H1 (cell line): ENCODE data around the gene AP2A2. TPM values are rescaled to one million over a fixed set of nuclear protein-coding genes. Genes with fewer than 3 reads are reported as not detected.

ENCODE experiments used
- CTCF ChIA-PET: fragments of 300-600 bp; sonication (Branson Sonifier 250); formaldehyde crosslinking; loops from one replicate; lab custom pipeline; 2021; ENCODE audit not compliant: partially characterized antibody; lab: Charles Lee
- POLR2A ChIA-PET: fragments of 300-600 bp; sonication (Branson Sonifier 250); formaldehyde crosslinking; loops from one replicate; lab custom pipeline; 2021; ENCODE audit warnings: inconsistent platforms; ENCODE audit not compliant: partially characterized antibody; lab: Charles Lee
- DNase-seq, 2 experiments: peaks; one replicate each; pipeline versions ENCODE4 v3.0.0 to v3.0.0-alpha.2; 2010 to 2022; ENCODE audit warnings: low spot score in 2 of 2, low read depth in 1 of 2, mixed read lengths in 1 of 2
- FAIRE-seq: peaks from 2 replicates; lab custom pipeline; 2011; peaks lifted over from hg19 to GRCh38; lab: Jason Lieb, UNC
- H2AFZ ChIP-seq: 2 replicates; pipeline ENCODE4 v1.8.1; 2012; ENCODE audit warnings: low read length, inconsistent platforms
- H2AK5ac ChIP-seq: 2 replicates; pipeline ENCODE4 v1.6.1; 2013; ENCODE audit warnings: low read depth, low read length
- H2BK120ac ChIP-seq: replicated peaks from 2 replicates; pipeline ENCODE3; 2013; ENCODE audit warnings: low read depth, low read length, inconsistent platforms
- H2BK12ac ChIP-seq: 2 replicates; pipeline ENCODE4 v1.6.1; 2013; ENCODE audit warnings: low read depth, low read length
- H2BK15ac ChIP-seq: 2 replicates; pipeline ENCODE4 v1.6.1; 2013; ENCODE audit warnings: low read length
- H2BK20ac ChIP-seq: 2 replicates; pipeline ENCODE4 v1.6.1; 2013; ENCODE audit warnings: low read length
- H2BK5ac ChIP-seq: 2 replicates; pipeline ENCODE4 v1.6.1; 2013; ENCODE audit warnings: low read depth, low read length
- H3K14ac ChIP-seq: 2 replicates; pipeline ENCODE4 v1.6.1; 2013; ENCODE audit warnings: inconsistent platforms; ENCODE audit not compliant: insufficient read length
- H3K18ac ChIP-seq: 2 replicates; pipeline ENCODE4 v1.6.1; 2013; ENCODE audit warnings: low read length; ENCODE audit errors: extremely low read depth
- H3K23ac ChIP-seq: 2 replicates; pipeline ENCODE4 v1.6.1; 2013; ENCODE audit warnings: inconsistent platforms; ENCODE audit not compliant: insufficient read length
- H3K23me2 ChIP-seq: 2 replicates; pipeline ENCODE4 v1.6.1; 2013; ENCODE audit warnings: low read depth, low read length
- H3K27ac ChIP-seq: 2 replicates; pipeline ENCODE4 v1.6.1; 2011; ENCODE audit warnings: low read depth, low read length, inconsistent platforms
- H3K27me3 ChIP-seq, 4 experiments: replicated peaks in 1 of 4; 1 replicate in 1 of 4; 2 replicates in 3 of 4; pipeline versions ENCODE4 v1.6.1 to v1.8.1; 2011 to 2013; ENCODE audit warnings: low read length in 3 of 4, mild to moderate bottlenecking in 3 of 4, inconsistent platforms in 2 of 4, mixed read lengths in 2 of 4, moderate library complexity in 1 of 4; ENCODE audit not compliant: control insufficient read depth in 3 of 4, insufficient read depth in 3 of 4; ENCODE audit errors: extremely low read depth in 1 of 4
- H3K36me3 ChIP-seq, 4 experiments: 2 replicates each; pipeline versions ENCODE4 v1.6.1 to v1.8.1; 2011 to 2013; ENCODE audit warnings: mild to moderate bottlenecking in 4 of 4, low read length in 3 of 4, moderate library complexity in 2 of 4, control low read depth in 1 of 4, inconsistent platforms in 1 of 4; ENCODE audit not compliant: insufficient read depth in 4 of 4, control insufficient read depth in 2 of 4
- H3K4ac ChIP-seq: replicated peaks from 2 replicates; pipeline ENCODE3; 2013; ENCODE audit warnings: low read length, low read depth, mixed read lengths, inconsistent platforms; ENCODE audit not compliant: insufficient read length
- H3K4me1 ChIP-seq, 4 experiments: replicated peaks in 1 of 4; 1 replicate in 1 of 4; 2 replicates in 3 of 4; pipeline versions ENCODE4 v1.6.1 to v1.8.1; 2011 to 2013; ENCODE audit warnings: low read length in 3 of 4, inconsistent platforms in 2 of 4, mixed read lengths in 1 of 4; ENCODE audit not compliant: insufficient read depth in 4 of 4, control insufficient read depth in 3 of 4
- H3K4me2 ChIP-seq, 2 experiments: 2 replicates each; pipeline versions ENCODE4 v1.6.1 to v1.8.1; 2011 to 2013; ENCODE audit warnings: low read depth in 2 of 2, low read length in 2 of 2, control low read depth in 1 of 2, inconsistent platforms in 1 of 2, mild to moderate bottlenecking in 1 of 2; ENCODE audit not compliant: insufficient read depth in 1 of 2
- H3K4me3 ChIP-seq, 4 experiments: fragments of 200-600, 300-600 bp in 1 of 4; sonication (generic), shearing (Covaris generic), sonication (Bioruptor Twin) in 1 of 4; 2 replicates each; pipeline versions ENCODE4 v1.5.1 to v1.8.1; 2011 to 2016; ENCODE audit warnings: low read length in 4 of 4, low read depth in 3 of 4, control low read depth in 2 of 4, inconsistent platforms in 2 of 4, mild to moderate bottlenecking in 2 of 4, mixed read lengths in 1 of 4, moderate library complexity in 1 of 4; ENCODE audit not compliant: insufficient read depth in 2 of 4; ENCODE audit errors: extremely low read depth in 1 of 4
- H3K56ac ChIP-seq: replicated peaks from 2 replicates; pipeline ENCODE3; 2013; ENCODE audit warnings: low read depth, mild to moderate bottlenecking, mixed read lengths, low read length, inconsistent platforms; ENCODE audit not compliant: insufficient read length
- H3K79me1 ChIP-seq: 2 replicates; pipeline ENCODE4 v1.6.1; 2013; ENCODE audit warnings: low read depth, low read length, control low read depth
- H3K79me2 ChIP-seq, 2 experiments: 2 replicates each; pipeline versions ENCODE4 v1.6.1 to v1.8.1; 2012 to 2013; ENCODE audit warnings: low read length in 2 of 2, mild to moderate bottlenecking in 2 of 2, inconsistent platforms in 1 of 2; ENCODE audit not compliant: insufficient read depth in 2 of 2, control insufficient read depth in 1 of 2
- H3K9ac ChIP-seq, 4 experiments: replicated peaks in 1 of 4; 1 replicate in 1 of 4; 2 replicates in 3 of 4; pipeline versions ENCODE4 v1.6.1 to v1.8.1; 2011 to 2013; ENCODE audit warnings: low read depth in 3 of 4, low read length in 3 of 4, control low read depth in 2 of 4, mild to moderate bottlenecking in 2 of 4, moderate library complexity in 2 of 4, inconsistent platforms in 1 of 4; ENCODE audit errors: extremely low read depth in 1 of 4
- H3K9me3 ChIP-seq, 2 experiments: 2 replicates each; pipeline versions ENCODE4 v1.6.1 to v1.8.1; 2012 to 2013; ENCODE audit warnings: mild to moderate bottlenecking in 2 of 2, moderate library complexity in 2 of 2, control low read depth in 1 of 2, inconsistent platforms in 1 of 2, low read depth in 1 of 2, low read length in 1 of 2, mixed read lengths in 1 of 2; ENCODE audit not compliant: insufficient read depth in 2 of 2
- H4K20me1 ChIP-seq, 2 experiments: replicated peaks in 1 of 2; 2 replicates each; pipeline versions ENCODE3 to v1.8.1; 2011 to 2013; ENCODE audit warnings: inconsistent platforms in 2 of 2, low read length in 2 of 2, mild to moderate bottlenecking in 1 of 2; ENCODE audit not compliant: insufficient read depth in 2 of 2, control insufficient read depth in 1 of 2
- H4K5ac ChIP-seq: 2 replicates; pipeline ENCODE4 v1.6.1; 2013; ENCODE audit warnings: low read length, low read depth, mixed read lengths, inconsistent platforms; ENCODE audit not compliant: insufficient read length
- H4K8ac ChIP-seq: 2 replicates; pipeline ENCODE4 v1.8.0; 2013; ENCODE audit warnings: mild to moderate bottlenecking, moderate library complexity, low read length, inconsistent platforms; ENCODE audit not compliant: insufficient read depth; ENCODE audit errors: extremely low read depth
- H4K91ac ChIP-seq: replicated peaks from 2 replicates; pipeline ENCODE3; 2013; ENCODE audit warnings: low read length, mixed read lengths, inconsistent platforms; ENCODE audit not compliant: insufficient read length
- BACH1 ChIP-seq: IDR thresholded peaks from 2 replicates; pipeline ENCODE4 v1.6.1; 2012; ENCODE audit warnings: low read length, improper control_type of control experiment
- CBX8 ChIP-seq: fragments of 300-800, 300-1000 bp; sonication (generic); IDR thresholded peaks from 2 replicates; pipeline ENCODE4 v1.7.1; 2016; ENCODE audit warnings: low read depth, low read length, borderline replicate concordance
- JUN ChIP-seq: IDR thresholded peaks from 2 replicates; pipeline ENCODE4 v1.6.1; 2011; ENCODE audit warnings: low read depth, mild to moderate bottlenecking, improper control_type of control experiment, low read length
- KDM1A ChIP-seq: fragments of 200-600, 300-600 bp; sonication (generic); IDR thresholded peaks from 2 replicates; pipeline ENCODE4 v1.7.1; 2016; ENCODE audit warnings: mild to moderate bottlenecking, low read length, borderline replicate concordance
- RFX5 ChIP-seq: IDR thresholded peaks from 2 replicates; pipeline ENCODE4 v1.6.1; 2011; ENCODE audit warnings: low read depth, low read length, improper control_type of control experiment, borderline replicate concordance
- TAF1 ChIP-seq: IDR thresholded peaks from 2 replicates; pipeline ENCODE4 v1.6.1; 2011; ENCODE audit warnings: mild to moderate bottlenecking, low read depth, low read length
- YY1 ChIP-seq: IDR thresholded peaks from 2 replicates; pipeline ENCODE4 v1.6.1; 2011; ENCODE audit warnings: low read depth, mild to moderate bottlenecking, low read length
- WGBS, 2 experiments: shearing (Covaris generic) in 1 of 2; methylation state at CpG; one replicate each; pipeline versions ENCODE4 v1.1.6 to v1.1.7; 2013 to 2015; ENCODE audit warnings: low lambda C conversion rate in 2 of 2, mixed read lengths in 2 of 2, inconsistent platforms in 1 of 2, low coverage in 1 of 2, missing lambda C conversion rate in 1 of 2; ENCODE audit not compliant: insufficient replicate concordance in 2 of 2, insufficient coverage in 1 of 2, insufficient read length in 1 of 2; ENCODE audit errors: extremely low coverage in 1 of 2, missing lambda C conversion rate in 1 of 2; 5-methylcytosine and 5-hydroxymethylcytosine counted together
- polyA plus RNA-seq, 7 experiments: library from polyadenylated mRNA; depleted of rRNA in 3 of 7; stranded (reverse) in 5 of 7; unstranded in 2 of 7; fragments of >200 nt in 5 of 7; fragments of 200-250 nt in 2 of 7; gene quantifications; 1 replicate in 5 of 7; 2 replicates in 1 of 7; 4 replicates in 1 of 7; pipeline versions ENCODE4 v1.2.1 to v1.2.3, GENCODE V29; 2011 to 2013; ENCODE audit warnings: missing spikeins in 2 of 7, mixed read lengths in 2 of 7
- total RNA-seq: library from RNA; stranded (reverse); fragmentation: NEBNext Ultra II Directional; extraction: Animal tissue kit (Norgen Biotek cat#: 25700); gene quantifications from 2 replicates; pipeline ENCODE4 v1.2.1, GENCODE V29; 2021

The AP2A2 gene
- total and polyA plus RNA-seq, 2 of the 8 experiments (the other 6 are each of a cell fraction or from before 2014, with no cell fraction given), result 50.0 to 65.0 TPM

- Histone ChIP-seq H4K91ac (no peak overlapping the region), H2BK20ac (no peak overlapping the region), H3K14ac (no peak overlapping the region), H3K27ac (no peak overlapping the region), H2BK15ac (no peak overlapping the region), H3K4me3 (no peak overlapping the region), H2AFZ (no peak overlapping the region), H3K79me2 (peaks cover 2 to 61% of the 10 kb centered on the region in 2 experiments; a peak in 3 of 4 replicates), H3K18ac (no peak overlapping the region), H2AK5ac (no peak overlapping the region), H3K4me1 (peaks cover 0 to 17% (median 7%) of the 10 kb centered on the region in 4 experiments; a peak in 4 of 7 replicates), H4K8ac (no peak overlapping the region), H2BK120ac (no peak overlapping the region), H3K9me3 (no peaks in the 10 kb centered on the region), H3K56ac (no peak overlapping the region), H3K23ac (no peak overlapping the region), H3K23me2 (peaks cover 2% of the 10 kb centered on the region; the same call in 1 of the 2 replicates), H3K27me3 (no peaks in the 10 kb centered on the region), H2BK5ac (no peak overlapping the region), H3K4ac (no peak overlapping the region), H3K36me3 (no peaks in the 10 kb centered on the region), H2BK12ac (no peak overlapping the region), H3K79me1 (peaks cover 21% of the 10 kb centered on the region), H3K4me2 (no peak overlapping the region), H4K5ac (no peak overlapping the region), H3K9ac (no peak overlapping the region), H4K20me1 (peaks cover 5 to 26% of the 10 kb centered on the region in 2 experiments)
- whole genome bisulfite sequencing, 2 experiments, result 79% methylated on average over 10 of the region's 13 CpGs; no CpG with 5 or more reads in 1 of the 2 experiments
- CTCF ChIA-PET, result interaction anchor here (0.6 to 2.9 kb wide), 8 partner anchors 8 to 72 kb away, joined by 3 to 23 read pairs (median 4); partner anchors contain the start of gene AP2A2
- DNase-seq (no peak), FAIRE-seq (no peak)
- TF ChIP-seq TAF1 (no peak), JUN (no peak), BACH1 (no peak), YY1 (no peak), KDM1A (no peak), RFX5 (no peak), CBX8 (no peak)
- POLR2A ChIA-PET, result interaction anchor here (1.3 to 6.2 kb wide), 3 partner anchors 9 to 24 kb away, joined by 3 to 45 read pairs (median 3); no protein-coding TSS in a partner anchor
These were observed 27.8 kb downstream of the AP2A2 start for GRCh38 chr11:953512-953911.
